ENCODE measurements around the gene BUD31.

- TF ChIP-seq EZH2 (IDR thresholded peaks at IDR 0.05) (no peak), POLR2AphosphoS5 (IDR thresholded peaks at IDR 0.05; ENCODE audit: borderline replicate concordance, low read depth, low read length) (no peak)
These were observed 14.6 kb upstream of the BUD31 start for GRCh38 chr7:99394188-99394502.

Measured in SK-N-MC (cell line).